ENCODE data around the gene SLC9A2.
A peak's percentile ranks its signal among the peaks of the same experiment; 100 is the strongest.

Gene SLC9A2

GRCh38 chr2:102735416-102736109 lies 116.2 kb downstream of the SLC9A2 start:
- DNase-seq = no peak

- no peak for DNase-seq
Observed at GRCh38 chr2:102736110-102736409, 116.7 kb downstream of the SLC9A2 start.

DNA sequence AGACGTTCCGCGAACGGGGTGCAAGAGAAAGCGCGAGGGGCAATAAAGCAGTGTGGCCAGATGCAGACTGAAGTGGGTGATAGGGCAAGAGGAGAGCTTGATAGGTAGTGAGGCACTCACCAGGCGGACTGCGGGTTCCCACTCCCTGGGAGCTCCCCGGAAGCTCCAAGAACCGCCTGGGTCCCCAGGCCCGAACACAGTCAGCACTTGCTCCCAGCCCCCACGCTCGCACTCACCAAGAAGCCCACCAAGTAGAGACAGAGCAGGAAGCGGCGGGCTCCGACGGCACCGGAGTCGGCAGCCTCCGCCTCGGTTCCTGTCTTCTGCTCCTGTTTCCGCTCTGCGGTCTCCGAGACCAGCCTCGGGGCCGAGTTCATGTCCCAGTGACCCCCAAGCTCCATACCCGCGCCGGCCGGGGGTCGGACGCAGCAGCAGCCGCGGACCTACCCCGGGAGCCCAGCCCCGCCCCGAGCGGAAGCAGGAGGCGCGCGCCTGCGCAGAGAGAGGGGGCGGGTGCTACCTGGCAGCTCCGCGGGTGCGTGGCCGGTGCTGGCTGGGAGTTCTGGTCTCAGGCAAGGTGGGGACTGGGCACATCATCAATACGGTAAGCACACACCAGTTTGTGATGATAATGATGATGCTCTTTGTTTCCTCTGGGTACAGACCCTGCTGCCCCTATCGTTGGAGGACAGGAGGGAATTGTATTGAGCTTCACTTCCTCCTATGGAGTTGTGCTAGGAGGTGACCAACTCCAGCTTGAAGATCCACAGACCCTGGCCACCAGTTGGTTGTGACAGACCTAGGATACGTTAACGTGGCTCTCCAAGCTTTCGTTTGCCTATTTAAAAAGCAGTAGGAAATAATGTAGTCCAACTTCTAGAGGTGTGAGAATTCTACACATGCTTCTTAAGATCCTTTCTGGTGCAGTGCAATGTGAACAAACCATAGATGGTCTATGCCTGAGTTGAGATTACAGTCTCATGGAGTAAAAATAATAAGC lies 117.4 kb downstream of the SLC9A2 start:
- DNase-seq = peak; percentile 88 to 90

DNA sequence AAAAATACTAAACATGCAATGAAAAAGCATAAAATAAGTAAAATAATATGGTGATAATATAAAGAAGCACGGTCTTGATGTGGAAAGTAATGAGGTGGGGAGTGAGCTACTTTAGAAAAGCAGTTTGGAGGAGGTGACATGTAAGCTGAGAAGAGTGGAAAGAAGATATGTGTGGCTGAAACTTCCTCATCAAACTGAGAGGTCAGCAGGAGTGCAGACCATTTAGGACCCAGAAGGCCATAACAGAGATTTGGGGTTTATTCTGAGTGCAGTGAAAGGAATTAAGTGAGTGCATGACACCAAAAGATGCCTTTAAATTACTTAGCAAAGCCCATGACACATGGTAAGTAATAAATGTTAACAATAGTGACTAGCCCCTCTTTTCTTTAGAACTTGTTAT lies 118.1 kb downstream of the SLC9A2 start:
- no peak for DNase-seq

DNA sequence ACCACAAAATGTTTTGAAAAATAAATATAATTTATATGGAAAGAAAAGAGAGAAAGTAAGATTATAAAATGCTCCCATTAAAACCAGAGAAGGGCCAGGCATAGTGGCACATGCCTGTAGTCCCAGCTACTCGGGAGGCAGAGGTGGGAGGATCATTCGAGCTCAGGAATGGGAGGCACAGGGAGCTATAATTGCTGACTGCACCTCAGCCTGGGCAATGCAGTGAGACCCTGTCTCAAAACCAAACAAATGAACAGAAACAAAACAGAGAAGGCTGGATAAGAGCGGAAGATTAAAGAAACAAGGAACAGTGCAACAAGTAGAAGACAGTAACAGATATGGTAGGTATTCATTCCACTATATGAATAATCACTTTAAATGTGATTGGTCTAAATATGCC lies 123.9 kb downstream of the SLC9A2 start:
- DNase-seq = no peak

GRCh38 chr2:102748107-102748506 lies 128.8 kb downstream of the SLC9A2 start:
- DNase-seq = no peak

DNA sequence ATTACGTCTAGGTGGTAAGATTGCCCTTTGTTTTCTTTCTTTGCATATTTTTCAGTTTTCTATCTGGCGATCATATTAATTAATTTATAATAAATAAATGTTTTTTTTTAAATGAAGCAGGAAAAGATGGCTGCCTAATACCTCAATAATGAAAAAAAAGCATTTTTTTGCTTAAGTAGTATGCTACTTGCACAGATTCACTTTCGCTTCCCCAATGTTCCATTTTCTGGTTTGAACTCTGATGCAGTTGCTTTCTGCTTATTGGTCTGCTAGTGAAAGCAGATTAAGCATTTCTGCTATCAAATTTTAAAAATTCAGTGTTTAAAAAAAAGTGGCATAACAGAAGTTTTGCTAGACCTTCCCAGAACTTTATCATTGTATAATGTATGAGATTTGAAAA lies 130.6 kb downstream of the SLC9A2 start:
- no peak for DNase-seq

- DNase-seq = peak; percentile 16 to 25
Observed at GRCh38 chr2:102753563-102754159, 134.3 kb downstream of the SLC9A2 start.

GRCh38 chr2:102754456-102755145 lies 135.2 kb downstream of the SLC9A2 start:
- no peak for DNase-seq

- DNase-seq = no peak
Observed at GRCh38 chr2:102755284-102755683, 135.9 kb downstream of the SLC9A2 start.

- no peak for DNase-seq
Observed at GRCh38 chr2:102758439-102758838, 139.1 kb downstream of the SLC9A2 start.
